Bronchial epithelial cell (primary cell): ENCODE results near the gene ZNF217. TPM values are rescaled to one million over a fixed set of nuclear protein-coding genes. Genes with fewer than 3 reads are reported as not detected.
A peak's percentile ranks its signal among the peaks of the same experiment; 100 is the strongest.
"Not testable (repeated sequence)": the region's sequence is repeated elsewhere in the genome, so short reads cannot be mapped to it uniquely, and the experiment has no call there.

Experiments
- DNase-seq: peaks from one replicate; pipeline ENCODE4 v3.0.0-alpha.2; 2010; ENCODE audit warnings: low read depth
- FAIRE-seq: peaks from 2 replicates; lab custom pipeline; 2011; peaks lifted over from hg19 to GRCh38; lab: Jason Lieb, UNC
- H3K27me3 ChIP-seq: 2 replicates; pipeline ENCODE4 v1.5.1; 2011; ENCODE audit warnings: low read length; ENCODE audit not compliant: control insufficient read depth, insufficient read depth
- H3K36me3 ChIP-seq: 2 replicates; pipeline ENCODE4 v1.5.1; 2011; ENCODE audit warnings: low read length; ENCODE audit not compliant: control insufficient read depth, insufficient read depth
- H3K4me3 ChIP-seq: 2 replicates; pipeline ENCODE4 v1.5.1; 2011; ENCODE audit warnings: mild to moderate bottlenecking, low read depth, low read length, control low read depth
- total RNA-seq: library from RNA; depleted of rRNA; stranded (reverse); fragments of >200 nt; gene quantifications from 2 replicates; pipeline ENCODE4 v1.2.1, GENCODE V29; 2014
- TF ChIP-seq, protein P1 (sequence below): IDR thresholded peaks from 2 replicates; pipeline ENCODE4 v1.5.1; 2011; ENCODE audit warnings: mild to moderate bottlenecking, moderate library complexity, low read length, control low read depth, inconsistent platforms; ENCODE audit not compliant: insufficient read depth, severe bottlenecking

The ZNF217 gene
- total RNA-seq, 1 donor from 2014 or later, result 24.7 TPM

GRCh38 chr20:53550280-53551187, 43.1 kb downstream of the ZNF217 start:
- no peak for FAIRE-seq
- no peak for DNase-seq
- no peaks in the 10 kb centered on the region for H3K36me3 ChIP-seq
- TF ChIP-seq, protein P1, sequence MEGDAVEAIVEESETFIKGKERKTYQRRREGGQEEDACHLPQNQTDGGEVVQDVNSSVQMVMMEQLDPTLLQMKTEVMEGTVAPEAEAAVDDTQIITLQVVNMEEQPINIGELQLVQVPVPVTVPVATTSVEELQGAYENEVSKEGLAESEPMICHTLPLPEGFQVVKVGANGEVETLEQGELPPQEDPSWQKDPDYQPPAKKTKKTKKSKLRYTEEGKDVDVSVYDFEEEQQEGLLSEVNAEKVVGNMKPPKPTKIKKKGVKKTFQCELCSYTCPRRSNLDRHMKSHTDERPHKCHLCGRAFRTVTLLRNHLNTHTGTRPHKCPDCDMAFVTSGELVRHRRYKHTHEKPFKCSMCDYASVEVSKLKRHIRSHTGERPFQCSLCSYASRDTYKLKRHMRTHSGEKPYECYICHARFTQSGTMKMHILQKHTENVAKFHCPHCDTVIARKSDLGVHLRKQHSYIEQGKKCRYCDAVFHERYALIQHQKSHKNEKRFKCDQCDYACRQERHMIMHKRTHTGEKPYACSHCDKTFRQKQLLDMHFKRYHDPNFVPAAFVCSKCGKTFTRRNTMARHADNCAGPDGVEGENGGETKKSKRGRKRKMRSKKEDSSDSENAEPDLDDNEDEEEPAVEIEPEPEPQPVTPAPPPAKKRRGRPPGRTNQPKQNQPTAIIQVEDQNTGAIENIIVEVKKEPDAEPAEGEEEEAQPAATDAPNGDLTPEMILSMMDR, result no peak
- no peak overlapping the region for H3K4me3 ChIP-seq
- no peaks in the 10 kb centered on the region for H3K27me3 ChIP-seq

- H3K4me3 ChIP-seq, result no peak overlapping the region
- FAIRE-seq, result no peak
Observed at GRCh38 chr20:53547664-53548239, 45.9 kb downstream of the ZNF217 start.

GRCh38 chr20:53539516-53539915, 54.1 kb downstream of the ZNF217 start:
- TF ChIP-seq, protein P1, result no peak
- Histone ChIP-seq H3K36me3 (no peaks in the 10 kb centered on the region), H3K27me3 (no peaks in the 10 kb centered on the region), H3K4me3 (no peak overlapping the region)
- DNase-seq (no peak), FAIRE-seq (no peak)

More at GRCh38 chr20:53547664-53548239, 45.9 kb downstream of the ZNF217 start:
- peak; percentile 58 for DNase-seq
- Histone ChIP-seq H3K36me3 (no peaks in the 10 kb centered on the region), H3K27me3 (no peaks in the 10 kb centered on the region)
- TF ChIP-seq, protein P1, result peak; percentile 72

GRCh38 chr20:53536382-53536781, 57.3 kb downstream of the ZNF217 start:
- not testable (repeated sequence) for H3K27me3 ChIP-seq, FAIRE-seq, H3K36me3 ChIP-seq, DNase-seq, H3K4me3 ChIP-seq

DNA sequence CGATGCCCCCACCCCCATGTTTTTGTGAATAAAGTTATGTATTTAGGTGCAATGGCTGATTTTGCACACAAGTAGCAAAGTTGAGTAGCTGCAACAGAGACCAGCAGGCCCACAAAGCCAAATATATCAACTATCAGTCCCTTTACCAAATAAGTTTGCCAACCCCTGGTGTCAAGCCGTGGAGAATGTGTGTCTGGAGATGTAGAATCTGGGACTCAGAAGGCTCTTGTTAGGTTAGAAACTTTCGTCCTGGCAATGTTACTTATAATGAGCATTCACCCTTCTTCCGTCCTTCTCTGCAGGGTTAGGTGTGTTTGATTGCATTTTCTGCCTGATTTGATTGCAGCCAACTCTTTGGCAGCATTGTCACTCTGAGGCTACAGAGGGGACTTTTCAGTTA, 57.8 kb downstream of the ZNF217 start:
- Histone ChIP-seq H3K4me3 (no peak overlapping the region), H3K36me3 (no peaks in the 10 kb centered on the region), H3K27me3 (no peaks in the 10 kb centered on the region)
- TF ChIP-seq, protein P1, result no peak
- DNase-seq (no peak), FAIRE-seq (no peak)

- Histone ChIP-seq H3K27me3 (no peaks in the 10 kb centered on the region), H3K36me3 (no peaks in the 10 kb centered on the region), H3K4me3 (no peak overlapping the region)
- no peak for DNase-seq
- TF ChIP-seq, protein P1, result no peak
- FAIRE-seq, result no peak
Observed at GRCh38 chr20:53534037-53534436, 59.6 kb downstream of the ZNF217 start.
